Upper lobe of left lung (tissue), 6 donors: Measurements from ENCODE around the gene GPR137B. TPM values are rescaled to one million over a fixed set of nuclear protein-coding genes. Genes with fewer than 3 reads are reported as not detected.

Experiments used
- ATAC-seq, 2 donors: fragments of 200-7000 bp; cut with Tn5 transposase; one replicate each; pipeline ENCODE4 v1.9.1; 2022; ENCODE audit warnings: mild to moderate bottlenecking in 2 of 2, moderate library complexity in 2 of 2; ENCODE audit not compliant: low FRiP score in 2 of 2
- DNase-seq, 2 donors: peaks; one replicate each; pipeline ENCODE4 v3.0.0-alpha.2; 2019 to 2020
- H3K27ac ChIP-seq, 4 donors: fragments of 200-600 bp; sonication (generic); one replicate each; pipeline ENCODE4 v1.5.1; 2016 to 2019
- H3K27me3 ChIP-seq, 4 donors: fragments of 200-600 bp; sonication (generic); one replicate each; pipeline ENCODE4 v1.5.1; 2017 to 2019
- H3K36me3 ChIP-seq, 4 donors: fragments of 200-600 bp; sonication (generic); one replicate each; pipeline ENCODE4 v1.5.1; 2016 to 2019
- H3K4me1 ChIP-seq, 4 donors: fragments of 200-600 bp; sonication (generic); one replicate each; pipeline ENCODE4 v1.5.1; 2018 to 2019
- H3K4me3 ChIP-seq, 4 donors: fragments of 200-600 bp; sonication (generic); one replicate each; pipeline ENCODE4 v1.5.1; 2017 to 2019; ENCODE audit warnings: mild to moderate bottlenecking in 2 of 4, moderate library complexity in 1 of 4
- H3K9me3 ChIP-seq, 4 donors: fragments of 200-600 bp; sonication (generic); one replicate each; pipeline ENCODE4 v1.5.1; 2018 to 2019
- CTCF ChIP-seq, 6 experiments: fragments of 450-650 bp in 4 of 6; fragments of 200-600 bp in 2 of 6; sonication (generic) in 2 of 6; IDR thresholded peaks; one replicate each; pipeline ENCODE4 v1.5.1; 2016 to 2019; ENCODE audit warnings: antibody characterized with exemption in 6 of 6
- EP300 ChIP-seq, 4 donors: sonication (generic); formaldehyde crosslinking; IDR thresholded peaks; one replicate each; pipeline ENCODE4 v1.5.1; 2017; ENCODE audit warnings: antibody characterized with exemption in 4 of 4, control low read depth in 2 of 4
- POLR2A ChIP-seq, 4 donors: fragments of 450-650 bp; IDR thresholded peaks; one replicate each; pipeline ENCODE4 v1.5.1; 2016 to 2017; ENCODE audit warnings: antibody characterized with exemption in 4 of 4, mild to moderate bottlenecking in 2 of 4
- POLR2AphosphoS5 ChIP-seq, 2 donors: sonication (generic); formaldehyde crosslinking; IDR thresholded peaks; one replicate each; pipeline ENCODE4 v1.5.1; 2017; ENCODE audit warnings: antibody characterized with exemption in 2 of 2
- WGBS, 2 donors: methylation state at CpG; one replicate each; pipeline ENCODE4 v1.1.5; 2017 to 2018; 5-methylcytosine and 5-hydroxymethylcytosine counted together
- total RNA-seq, 6 donors: library from RNA; depleted of rRNA in 4 of 6; stranded (reverse); fragments of >200 nt in 4 of 6; gene quantifications; one replicate each; pipeline versions ENCODE4 v1.1.0 to v1.2.1, GENCODE V29; 2016 to 2021
- donor health status: DM: no; HTN: no; CAD: no; lungs with moderate emphysema.
- donor health status: DM: no; HTN: yes; CAD: no; lungs with severe emphysema.

GPR137B gene
- total RNA-seq, 6 donors from 2014 or later, result 14.0 to 31.8 (median 26.9) TPM

GRCh38 chr1:236144033-236144432, 1.7 kb downstream of the GPR137B start:
- DNase-seq (no peak), ATAC-seq (no peak)
- H3K9me3 ChIP-seq, result no peaks in the 10 kb centered on the region
- 87 to 92% methylated on average over 14 of the region's 14 CpGs for WGBS, 2 donors
- peak overlapping the region in 3 of 4 donors; percentile 77 to 94 (median 85) for H3K4me3 ChIP-seq
- H3K36me3 ChIP-seq, result no peaks in the 10 kb centered on the region
- H3K27me3 ChIP-seq, result peaks cover 0 to 9% (median 0%) of the 10 kb centered on the region in 4 donors
- TF ChIP-seq EP300 (IDR thresholded peaks at IDR 0.05), result no peak
- TF ChIP-seq POLR2AphosphoS5 (IDR thresholded peaks at IDR 0.05), result no peak
- TF ChIP-seq CTCF (IDR thresholded peaks at IDR 0.05), result no peak
- TF ChIP-seq POLR2A (IDR thresholded peaks at IDR 0.05), result no peak
- H3K4me1 ChIP-seq, result peaks cover 7 to 46% (median 15%) of the 10 kb centered on the region in 4 donors
- no peak overlapping the region for H3K27ac ChIP-seq

- peaks cover 0 to 9% (median 0%) of the 10 kb centered on the region in 4 donors for H3K27me3 ChIP-seq
- TF ChIP-seq POLR2AphosphoS5 (IDR thresholded peaks at IDR 0.05) (no peak), CTCF (IDR thresholded peaks at IDR 0.05) (no peak), EP300 (IDR thresholded peaks at IDR 0.05) (no peak), POLR2A (IDR thresholded peaks at IDR 0.05) (no peak)
- ATAC-seq (no peak), DNase-seq (no peak)
- 81 to 85% methylated on average over 12 of the region's 12 CpGs for WGBS, 2 donors
- no peak overlapping the region for H3K27ac ChIP-seq
- H3K36me3 ChIP-seq, result no peaks in the 10 kb centered on the region
- peaks cover 7 to 46% (median 15%) of the 10 kb centered on the region in 4 donors for H3K4me1 ChIP-seq
- peak overlapping the region in 2 of 4 donors; percentile 77 to 94 for H3K4me3 ChIP-seq
- H3K9me3 ChIP-seq, result no peaks in the 10 kb centered on the region
Measured at GRCh38 chr1:236144446-236145150, 2.3 kb downstream of the GPR137B start.

- no peaks in the 10 kb centered on the region for H3K36me3 ChIP-seq
- peaks cover 0 to under 1% (median 0%) of the 10 kb centered on the region in 4 donors for H3K27me3 ChIP-seq
- 83 to 85% methylated on average over 9 of the region's 10 CpGs for WGBS, 2 donors
- no peak for DNase-seq
- H3K4me3 ChIP-seq, result no peak overlapping the region
- H3K9me3 ChIP-seq, result no peaks in the 10 kb centered on the region
- no peak for ATAC-seq
- no peak overlapping the region for H3K27ac ChIP-seq
- peaks cover 0 to 31% (median 6%) of the 10 kb centered on the region in 4 donors for H3K4me1 ChIP-seq
- no peak for TF ChIP-seq POLR2A (IDR thresholded peaks at IDR 0.05)
- no peak for TF ChIP-seq POLR2AphosphoS5 (IDR thresholded peaks at IDR 0.05)
Measured at GRCh38 chr1:236147068-236147467, 4.7 kb downstream of the GPR137B start.

- TF ChIP-seq POLR2A (IDR thresholded peaks at IDR 0.05), result no peak
- TF ChIP-seq CTCF (IDR thresholded peaks at IDR 0.05), result no peak
- no peak for TF ChIP-seq POLR2AphosphoS5 (IDR thresholded peaks at IDR 0.05)
- no peak for TF ChIP-seq EP300 (IDR thresholded peaks at IDR 0.05)
- H3K9me3 ChIP-seq, result no peaks in the 10 kb centered on the region
- no peaks in the 10 kb centered on the region for H3K36me3 ChIP-seq
- H3K27ac ChIP-seq, result peak overlapping the region in 1 of 4 donors; percentile 43
- peaks cover 0 to 26% (median 6%) of the 10 kb centered on the region in 4 donors for H3K4me1 ChIP-seq
- H3K27me3 ChIP-seq, result no peaks in the 10 kb centered on the region
- WGBS, 2 donors, result 82 to 89% methylated on average over 15 to 17 of the region's 17 CpGs
- no peak for DNase-seq
- H3K4me3 ChIP-seq, result no peak overlapping the region
- ATAC-seq, result peak in 1 of 2 donors; percentile 35
Measured at GRCh38 chr1:236147521-236148469, 5.5 kb downstream of the GPR137B start.

- peak overlapping the region in 1 of 4 donors; percentile 43 for H3K27ac ChIP-seq
- peaks cover 0 to 19% (median 2%) of the 10 kb centered on the region in 4 donors for H3K4me1 ChIP-seq
- no peaks in the 10 kb centered on the region for H3K36me3 ChIP-seq
- H3K9me3 ChIP-seq, result no peaks in the 10 kb centered on the region
- ATAC-seq (peak in 1 of 2 donors; percentile 25), DNase-seq (no peak)
- 79 to 88% methylated on average over 4 to 7 of the region's 8 CpGs for WGBS, 2 donors
- TF ChIP-seq CTCF (IDR thresholded peaks at IDR 0.05), result no peak
- TF ChIP-seq EP300 (IDR thresholded peaks at IDR 0.05), result no peak
- no peak for TF ChIP-seq POLR2AphosphoS5 (IDR thresholded peaks at IDR 0.05)
- no peak for TF ChIP-seq POLR2A (IDR thresholded peaks at IDR 0.05)
- no peak overlapping the region for H3K4me3 ChIP-seq
- H3K27me3 ChIP-seq, result no peaks in the 10 kb centered on the region
Measured at GRCh38 chr1:236148470-236148845, 6.1 kb downstream of the GPR137B start.
